HepG2 (cell line): ENCODE measurements around the gene U2AF1L4. TPM values are rescaled to one million over a fixed set of nuclear protein-coding genes. Genes with fewer than 3 reads are reported as not detected.

Source experiments
- ADNP ChIP-seq: sonication (generic); formaldehyde crosslinking; IDR thresholded peaks from 2 replicates; pipeline ENCODE4 v1.4.0; 2020; ENCODE audit warnings: missing genetic modification reagents
- CHCHD3 ChIP-seq: sonication (generic); formaldehyde crosslinking; IDR thresholded peaks from 2 replicates; pipeline ENCODE4 v1.8.0; 2022; ENCODE audit warnings: mild to moderate bottlenecking, missing genetic modification reagents, moderate library complexity
- EP300 ChIP-seq, 3 experiments: sonication (generic) in 1 of 3; formaldehyde crosslinking in 1 of 3; IDR thresholded peaks; 2 replicates each; pipeline versions ENCODE4 v1.5.1 to v1.6.1; 2011 to 2020; ENCODE audit warnings: low read depth in 2 of 3, low read length in 2 of 3, borderline replicate concordance in 1 of 3, improper control_type of control experiment in 1 of 3, mild to moderate bottlenecking in 1 of 3, missing genetic modification reagents in 1 of 3, moderate library complexity in 1 of 3
- FOXP1 ChIP-seq, 2 experiments: fragments of 450-650 bp in 1 of 2; IDR thresholded peaks; 2 replicates each; pipeline ENCODE4 v1.6.1; 2017 to 2018; ENCODE audit warnings: antibody characterized with exemption in 1 of 2
- HDAC6 ChIP-seq: fragments of 200-600 bp; sonication (generic); IDR thresholded peaks from 2 replicates; pipeline ENCODE4 v1.7.0; 2017; ENCODE audit warnings: mild to moderate bottlenecking, antibody characterized with exemption, low read length, low read depth
- KLF16 ChIP-seq, 2 experiments: sonication (generic) in 1 of 2; formaldehyde crosslinking in 1 of 2; IDR thresholded peaks; 2 replicates each; pipeline versions ENCODE4 v1.6.1 to v1.8.0; 2016 to 2023; ENCODE audit warnings: missing genetic modification reagents in 2 of 2, missing compliant biosample characterization in 1 of 2
- MXD3 ChIP-seq: IDR thresholded peaks from 2 replicates; pipeline ENCODE4 v1.6.1; 2016; ENCODE audit warnings: mild to moderate bottlenecking, missing biosample characterization, missing genetic modification reagents
- POLR2AphosphoS5 ChIP-seq: IDR thresholded peaks from 2 replicates; pipeline ENCODE4 v1.6.1; 2012; ENCODE audit warnings: low read depth, low read length
- SMARCE1 ChIP-seq: fragments of 450-650 bp; IDR thresholded peaks from 2 replicates; pipeline ENCODE4 v1.6.1; 2017; ENCODE audit warnings: borderline replicate concordance
- WIZ ChIP-seq: sonication (generic); formaldehyde crosslinking; IDR thresholded peaks from 2 replicates; pipeline ENCODE4 v1.5.1; 2020; ENCODE audit warnings: mild to moderate bottlenecking, missing genetic modification reagents
- ZBTB46 ChIP-seq: sonication (generic); formaldehyde crosslinking; IDR thresholded peaks from 2 replicates; pipeline ENCODE4 v1.4.0; 2020; ENCODE audit warnings: mild to moderate bottlenecking, missing genetic modification reagents, borderline replicate concordance
- ZBTB7B ChIP-seq: sonication (generic); formaldehyde crosslinking; IDR thresholded peaks from 2 replicates; pipeline ENCODE4 v1.4.0; 2020; ENCODE audit warnings: missing genetic modification reagents
- ZNF207 ChIP-seq: fragments of 450-650 bp; IDR thresholded peaks from 2 replicates; pipeline ENCODE4 v1.6.1; 2016; ENCODE audit warnings: antibody characterized with exemption, borderline replicate concordance
- ZNF383 ChIP-seq: sonication (generic); formaldehyde crosslinking; IDR thresholded peaks from 2 replicates; pipeline ENCODE4 v1.4.0; 2020; ENCODE audit warnings: missing genetic modification reagents, mild to moderate bottlenecking, borderline replicate concordance
- ZNF44 ChIP-seq: sonication (generic); formaldehyde crosslinking; IDR thresholded peaks from 2 replicates; pipeline ENCODE4 v1.5.1; 2020; ENCODE audit warnings: mild to moderate bottlenecking, missing genetic modification reagents
- ZNF709 ChIP-seq: sonication (generic); formaldehyde crosslinking; IDR thresholded peaks from 2 replicates; pipeline ENCODE4 v1.5.0; 2020; ENCODE audit warnings: mild to moderate bottlenecking, missing genetic modification reagents
- ZNF737 ChIP-seq: sonication (generic); formaldehyde crosslinking; IDR thresholded peaks from 2 replicates; pipeline ENCODE4 v1.5.0; 2020; ENCODE audit warnings: missing genetic modification reagents, mild to moderate bottlenecking, borderline replicate concordance
- polyA plus RNA-seq, 8 experiments: library from polyadenylated mRNA; depleted of rRNA in 3 of 8; stranded (reverse) in 7 of 8; unstranded in 1 of 8; fragments of >200 nt; fragmentation: Illumina TruSeq in 4 of 8; extraction: Trizol in 4 of 8; gene quantifications; 2 replicates each; pipeline versions ENCODE4 v1.2.1 to v1.2.3, GENCODE V29; 2011 to 2016; ENCODE audit warnings: low read depth in 4 of 8, missing spikeins in 1 of 8, mixed read lengths in 1 of 8; ENCODE audit not compliant: insufficient read depth in 1 of 8
- total RNA-seq, 5 experiments: library from RNA; depleted of rRNA; stranded (reverse); fragments of >200 nt; fragmentation: Illumina TruSeq; extraction: Trizol; gene quantifications; 2 replicates each; pipeline ENCODE4 v1.2.3, GENCODE V29; 2016; ENCODE audit warnings: low read depth in 1 of 5
- TF ChIP-seq, protein P1 (sequence below): sonication (generic); formaldehyde crosslinking; IDR thresholded peaks from 2 replicates; pipeline ENCODE4 v1.5.0; 2020; ENCODE audit warnings: mild to moderate bottlenecking, missing genetic modification reagents
- TF ChIP-seq, protein P2 (sequence below): sonication (generic); formaldehyde crosslinking; IDR thresholded peaks from 2 replicates; pipeline ENCODE4 v1.4.0; 2020; ENCODE audit warnings: missing genetic modification reagents
- TF ChIP-seq, protein P3 (sequence below): sonication (generic); formaldehyde crosslinking; IDR thresholded peaks from 2 replicates; pipeline ENCODE4 v1.4.0; 2020; ENCODE audit warnings: low read depth, mild to moderate bottlenecking, missing genetic modification reagents
- TF ChIP-seq, protein P4 (sequence below): sonication (generic); formaldehyde crosslinking; IDR thresholded peaks from 2 replicates; pipeline ENCODE4 v1.5.0; 2020; ENCODE audit warnings: missing genetic modification reagents
- TF ChIP-seq, protein P5 (sequence below): IDR thresholded peaks from 2 replicates; pipeline ENCODE4 v1.6.1; 2016

U2AF1L4 gene
- total and polyA plus RNA-seq, 2 of the 13 experiments (the other 11 are each of a cell fraction or from before 2014, with no cell fraction given) = 7.9 to 15.4 TPM

GRCh38 chr19:35740423-35741202, 4.6 kb downstream of the U2AF1L4 start (continued):
- TF ChIP-seq ZNF44 (CRISPR knock-in tag) = no peak
- TF ChIP-seq EP300 (IDR thresholded peaks at IDR 0.05; ENCODE audit: low read depth in 2 of 2, low read length in 2 of 2) = peak in 1 of 2 experiments; percentile 29; a peak in 1 of 4 replicates
- no peak; the same call in 1 of the 2 replicates for TF ChIP-seq EP300 (CRISPR knock-in tag; IDR thresholded peaks at IDR 0.05; ENCODE audit: borderline replicate concordance)
- no peak for TF ChIP-seq SMARCE1
- no peak for TF ChIP-seq WIZ (CRISPR knock-in tag)
- peak; percentile 84 for TF ChIP-seq POLR2AphosphoS5
- TF ChIP-seq, protein P1, sequence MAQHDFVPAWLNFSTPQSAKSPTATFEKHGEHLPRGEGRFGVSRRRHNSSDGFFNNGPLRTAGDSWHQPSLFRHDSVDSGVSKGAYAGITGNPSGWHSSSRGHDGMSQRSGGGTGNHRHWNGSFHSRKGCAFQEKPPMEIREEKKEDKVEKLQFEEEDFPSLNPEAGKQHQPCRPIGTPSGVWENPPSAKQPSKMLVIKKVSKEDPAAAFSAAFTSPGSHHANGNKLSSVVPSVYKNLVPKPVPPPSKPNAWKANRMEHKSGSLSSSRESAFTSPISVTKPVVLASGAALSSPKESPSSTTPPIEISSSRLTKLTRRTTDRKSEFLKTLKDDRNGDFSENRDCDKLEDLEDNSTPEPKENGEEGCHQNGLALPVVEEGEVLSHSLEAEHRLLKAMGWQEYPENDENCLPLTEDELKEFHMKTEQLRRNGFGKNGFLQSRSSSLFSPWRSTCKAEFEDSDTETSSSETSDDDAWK (CRISPR knock-in tag) = no peak
- TF ChIP-seq ZNF207 = no peak
- TF ChIP-seq ZNF709 (CRISPR knock-in tag) = 0 out of 2 replicates have a peak, but pooled peaks have one; percentile 76
- TF ChIP-seq, protein P2, sequence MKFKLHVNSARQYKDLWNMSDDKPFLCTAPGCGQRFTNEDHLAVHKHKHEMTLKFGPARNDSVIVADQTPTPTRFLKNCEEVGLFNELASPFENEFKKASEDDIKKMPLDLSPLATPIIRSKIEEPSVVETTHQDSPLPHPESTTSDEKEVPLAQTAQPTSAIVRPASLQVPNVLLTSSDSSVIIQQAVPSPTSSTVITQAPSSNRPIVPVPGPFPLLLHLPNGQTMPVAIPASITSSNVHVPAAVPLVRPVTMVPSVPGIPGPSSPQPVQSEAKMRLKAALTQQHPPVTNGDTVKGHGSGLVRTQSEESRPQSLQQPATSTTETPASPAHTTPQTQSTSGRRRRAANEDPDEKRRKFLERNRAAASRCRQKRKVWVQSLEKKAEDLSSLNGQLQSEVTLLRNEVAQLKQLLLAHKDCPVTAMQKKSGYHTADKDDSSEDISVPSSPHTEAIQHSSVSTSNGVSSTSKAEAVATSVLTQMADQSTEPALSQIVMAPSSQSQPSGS (CRISPR knock-in tag) = 0 out of 2 replicates have a peak, but pooled peaks have one; percentile 10
- no peak for TF ChIP-seq ADNP
- no peak for TF ChIP-seq ZBTB46 (CRISPR knock-in tag)
- TF ChIP-seq HDAC6 = no peak
- TF ChIP-seq CHCHD3 (CRISPR knock-in tag) = no peak
- peak in 1 of 2 experiments; percentile 78; a peak in 2 of 4 replicates for TF ChIP-seq KLF16 (CRISPR knock-in tag; IDR thresholded peaks at IDR 0.05)
- TF ChIP-seq, protein P3, sequence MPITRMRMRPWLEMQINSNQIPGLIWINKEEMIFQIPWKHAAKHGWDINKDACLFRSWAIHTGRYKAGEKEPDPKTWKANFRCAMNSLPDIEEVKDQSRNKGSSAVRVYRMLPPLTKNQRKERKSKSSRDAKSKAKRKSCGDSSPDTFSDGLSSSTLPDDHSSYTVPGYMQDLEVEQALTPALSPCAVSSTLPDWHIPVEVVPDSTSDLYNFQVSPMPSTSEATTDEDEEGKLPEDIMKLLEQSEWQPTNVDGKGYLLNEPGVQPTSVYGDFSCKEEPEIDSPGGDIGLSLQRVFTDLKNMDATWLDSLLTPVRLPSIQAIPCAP (CRISPR knock-in tag) = no peak
- peak; percentile 60 for TF ChIP-seq MXD3
- TF ChIP-seq ZBTB7B (CRISPR knock-in tag) = peak; percentile 69
- no peak for TF ChIP-seq ZNF737 (CRISPR knock-in tag)
- TF ChIP-seq ZNF383 (CRISPR knock-in tag) = no peak
- TF ChIP-seq, protein P4, sequence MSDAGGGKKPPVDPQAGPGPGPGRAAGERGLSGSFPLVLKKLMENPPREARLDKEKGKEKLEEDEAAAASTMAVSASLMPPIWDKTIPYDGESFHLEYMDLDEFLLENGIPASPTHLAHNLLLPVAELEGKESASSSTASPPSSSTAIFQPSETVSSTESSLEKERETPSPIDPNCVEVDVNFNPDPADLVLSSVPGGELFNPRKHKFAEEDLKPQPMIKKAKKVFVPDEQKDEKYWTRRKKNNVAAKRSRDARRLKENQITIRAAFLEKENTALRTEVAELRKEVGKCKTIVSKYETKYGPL = no peak
- TF ChIP-seq, protein P5, sequence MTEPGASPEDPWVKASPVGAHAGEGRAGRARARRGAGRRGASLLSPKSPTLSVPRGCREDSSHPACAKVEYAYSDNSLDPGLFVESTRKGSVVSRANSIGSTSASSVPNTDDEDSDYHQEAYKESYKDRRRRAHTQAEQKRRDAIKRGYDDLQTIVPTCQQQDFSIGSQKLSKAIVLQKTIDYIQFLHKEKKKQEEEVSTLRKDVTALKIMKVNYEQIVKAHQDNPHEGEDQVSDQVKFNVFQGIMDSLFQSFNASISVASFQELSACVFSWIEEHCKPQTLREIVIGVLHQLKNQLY (CRISPR knock-in tag) = no peak
- TF ChIP-seq FOXP1 (IDR thresholded peaks at IDR 0.05) = no peak
- no peak for TF ChIP-seq FOXP1 (CRISPR knock-in tag; IDR thresholded peaks at IDR 0.05)
